ENCODE measurements around the gene ZNF483.
"Not testable (repeated sequence)": the region's sequence is repeated elsewhere in the genome, so short reads cannot be mapped to it uniquely, and the experiment has no call there.

ZNF483 gene

GRCh38 chr9:111525056-111525977, at the start of gene ZNF483:
ZNF483 (plus strand) TSS chr9:111525179; CDS start chr9:111527396, 2,217 bp downstream.
- DNase-seq (ENCODE audit: low read depth), result peak; percentile 61

- DNase-seq (ENCODE audit: low read depth), result no peak
Observed at GRCh38 chr9:111475195-111475594, 49.8 kb upstream of the ZNF483 start.

GRCh38 chr9:111477677-111478076, 47.3 kb upstream of the ZNF483 start:
- no peak for DNase-seq (ENCODE audit: low read depth)

DNA sequence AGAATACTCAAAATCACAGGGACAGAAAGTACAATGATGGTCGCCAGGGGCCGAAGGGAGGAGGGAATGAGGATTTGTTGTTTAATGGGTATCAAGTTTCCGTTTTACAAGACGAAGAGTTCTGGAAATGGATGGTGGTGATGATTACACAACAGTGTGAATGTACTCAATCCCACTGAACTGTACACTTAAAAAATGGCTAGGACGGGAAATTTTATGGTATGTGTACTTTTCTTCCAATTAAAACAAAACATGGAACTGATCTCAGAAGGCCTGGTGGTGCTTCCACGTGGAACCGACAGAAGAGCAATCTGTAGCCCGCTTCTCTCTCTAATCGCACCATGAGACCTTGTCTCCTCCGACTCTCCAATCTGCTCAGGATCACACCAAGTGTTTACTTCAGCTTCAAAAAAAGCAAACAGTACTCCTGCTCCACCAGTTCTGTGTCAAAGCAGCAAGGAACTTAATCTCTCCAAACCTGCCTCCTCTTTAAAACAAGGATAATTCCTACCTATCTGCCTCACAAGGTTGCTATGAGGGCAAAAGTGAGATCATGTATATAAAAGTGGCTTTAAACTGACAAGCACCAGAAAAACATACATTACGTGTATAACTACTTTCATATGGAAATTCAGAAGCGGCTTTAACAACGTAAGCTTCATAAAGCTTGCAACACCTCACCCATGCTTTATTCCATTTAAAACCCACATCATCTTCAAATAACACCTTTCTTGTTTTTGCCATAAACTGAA, 42.9 kb upstream of the ZNF483 start:
- no peak for DNase-seq (ENCODE audit: low read depth)

GRCh38 chr9:111482694-111483438, 42.1 kb upstream of the ZNF483 start:
- DNase-seq (ENCODE audit: low read depth), result peak; percentile 43

- peak; percentile 26 for DNase-seq (ENCODE audit: low read depth)
Observed at GRCh38 chr9:111483439-111483857, 41.5 kb upstream of the ZNF483 start.

GRCh38 chr9:111483858-111484571, 41.0 kb upstream of the ZNF483 start, which contains the start of gene ECPAS:
ECPAS (minus strand) TSS chr9:111484383; CDS start chr9:111472918, 11,465 bp downstream.
- DNase-seq (ENCODE audit: low read depth), result peak; percentile 42

- DNase-seq (ENCODE audit: low read depth), result no peak
Observed at GRCh38 chr9:111484572-111484894, 40.4 kb upstream of the ZNF483 start.

- DNase-seq (ENCODE audit: low read depth), result not testable (repeated sequence)
Observed at GRCh38 chr9:111497196-111497595, 27.8 kb upstream of the ZNF483 start.

GRCh38 chr9:111501005-111501562, 23.9 kb upstream of the ZNF483 start:
- DNase-seq (ENCODE audit: low read depth), result no peak

GRCh38 chr9:111501648-111502047, 23.3 kb upstream of the ZNF483 start:
- no peak for DNase-seq (ENCODE audit: low read depth)

GRCh38 chr9:111502506-111502905, 22.5 kb upstream of the ZNF483 start:
- no peak for DNase-seq (ENCODE audit: low read depth)

DNA sequence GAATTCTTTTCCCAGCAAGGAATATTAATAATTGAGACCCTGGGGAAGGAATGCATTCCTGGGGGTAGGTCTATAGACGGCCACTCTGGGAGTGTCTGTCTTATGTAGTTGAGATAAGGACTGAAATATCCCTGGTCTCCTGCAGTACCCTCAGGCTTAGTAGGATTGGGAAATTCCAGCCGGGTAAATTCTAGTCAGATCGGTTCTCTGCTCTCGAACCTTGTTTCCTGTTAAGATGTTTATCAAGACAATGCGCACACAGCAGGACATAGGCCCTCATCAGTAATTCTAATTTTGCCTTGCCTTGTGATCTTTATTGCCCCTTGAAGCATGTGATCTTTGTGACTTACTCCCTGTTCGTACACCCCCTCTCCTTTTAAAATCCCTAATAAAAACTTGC, 13.4 kb upstream of the ZNF483 start:
- not testable (repeated sequence) for DNase-seq (ENCODE audit: low read depth)

DNA sequence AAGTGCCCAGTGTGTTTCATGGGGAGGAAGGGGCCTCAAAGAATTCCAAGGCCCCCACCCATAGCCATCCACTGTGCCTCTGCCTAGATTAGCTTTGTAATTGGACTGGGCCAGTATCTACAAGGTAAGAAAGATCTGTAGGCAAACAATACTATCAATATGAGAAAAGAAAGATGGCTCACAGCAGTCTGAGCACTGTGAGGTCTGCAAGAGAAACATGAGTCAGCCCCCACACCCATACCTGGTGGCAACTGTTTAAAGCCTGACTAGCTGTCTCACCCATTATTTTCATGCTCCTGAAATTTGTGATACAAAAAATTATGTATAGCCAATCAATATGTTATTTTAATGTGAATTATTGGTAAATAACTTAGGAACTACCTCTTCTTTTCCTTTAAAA, 10.0 kb upstream of the ZNF483 start:
- DNase-seq (ENCODE audit: low read depth), result no peak

DNA sequence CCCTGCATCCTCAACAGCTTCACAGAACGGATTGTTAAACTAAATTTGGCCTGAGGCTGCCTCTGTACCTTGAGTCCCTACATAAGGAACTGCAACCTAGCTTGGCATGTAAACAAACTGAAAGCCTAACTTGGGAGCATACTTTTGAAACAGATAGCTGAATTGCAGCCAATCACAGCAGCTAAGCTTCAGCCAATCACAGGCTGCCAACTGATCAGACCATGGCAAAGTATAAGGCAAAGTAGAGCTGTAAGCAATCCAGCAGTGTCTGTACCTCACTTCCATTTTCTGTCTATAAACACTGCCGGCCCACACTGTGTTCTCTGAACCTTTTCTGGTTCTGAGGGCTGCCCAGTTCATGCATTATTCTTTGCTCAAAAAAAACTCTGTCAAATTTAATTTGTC, 8.9 kb upstream of the ZNF483 start:
- no peak for DNase-seq (ENCODE audit: low read depth)

DNA sequence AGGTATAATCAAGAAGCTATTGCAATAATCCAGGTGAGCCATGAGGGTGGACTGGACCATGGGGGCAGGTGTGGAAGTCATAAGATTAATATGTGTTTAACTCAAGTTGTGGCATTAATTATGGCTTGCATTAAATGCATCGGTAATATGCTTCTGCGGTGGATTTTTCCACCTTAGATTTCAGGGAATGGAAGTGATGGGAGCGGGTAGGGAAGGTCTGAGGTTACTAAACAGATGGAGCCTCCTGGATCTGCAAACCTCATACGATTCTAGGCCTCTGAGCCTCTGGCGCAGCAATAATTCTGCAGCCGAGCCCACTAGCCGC, 286 bp upstream of the ZNF483 start:
- no peak for DNase-seq (ENCODE audit: low read depth)

- no peak for DNase-seq (ENCODE audit: low read depth)
Observed at GRCh38 chr9:111527347-111527746, 2.4 kb downstream of the ZNF483 start.

DNA sequence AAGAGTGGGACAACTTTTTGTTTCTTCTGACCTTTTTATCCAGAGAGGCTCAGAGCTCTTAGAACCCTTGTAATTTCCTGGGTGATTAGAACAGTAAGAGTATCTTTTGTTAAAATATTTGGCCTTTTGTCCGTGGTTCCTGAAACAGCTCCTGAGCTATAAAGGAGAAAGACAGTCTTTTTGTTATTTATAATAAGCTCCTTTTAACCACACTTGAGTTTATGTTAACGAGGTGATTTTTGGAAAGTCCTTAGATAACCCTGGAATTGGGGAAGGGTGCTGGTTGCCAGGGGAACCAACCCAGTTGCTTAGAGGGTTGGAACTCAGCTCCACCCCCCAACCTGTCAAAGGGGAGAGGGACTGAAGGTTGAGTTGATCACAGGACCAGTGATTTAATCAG, 4.8 kb downstream of the ZNF483 start:
- DNase-seq (ENCODE audit: low read depth), result no peak

DNA sequence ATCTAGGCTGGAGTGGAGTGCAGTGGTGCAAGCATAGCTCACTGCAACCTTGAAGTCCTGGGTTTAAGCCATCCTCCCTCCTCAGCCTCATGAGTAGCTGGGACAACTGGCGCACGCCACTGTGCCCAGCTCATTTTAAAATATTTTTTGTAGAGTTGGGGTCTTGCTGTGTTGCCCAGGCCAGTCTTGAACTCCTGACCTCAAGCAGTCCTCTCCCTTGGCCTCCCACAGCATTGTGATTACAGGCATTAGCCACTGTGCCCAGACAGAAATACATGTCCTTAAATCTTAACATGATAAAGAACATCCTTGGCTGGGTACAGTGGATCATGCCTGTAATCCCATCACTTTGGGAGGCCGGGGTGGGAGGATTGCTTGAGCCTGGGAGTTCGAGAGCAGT, 6.7 kb downstream of the ZNF483 start:
- DNase-seq (ENCODE audit: low read depth), result no peak

- no peak for DNase-seq (ENCODE audit: low read depth)
Observed at GRCh38 chr9:111533099-111533790, 8.3 kb downstream of the ZNF483 start.
